NCI-H1436 (cell line): ENCODE measurements around the gene MFAP4.

Experiments used
- DNase-seq: peaks from one replicate; lab custom pipeline; 2025; lab: John Stamatoyannopoulos, UW

Gene MFAP4

GRCh38 chr17:19385521-19385983 lies 1.4 kb downstream of the MFAP4 start:
- DNase-seq: no peak

GRCh38 chr17:19384723-19385391 lies 2.1 kb downstream of the MFAP4 start:
- DNase-seq: peak; percentile 29

GRCh38 chr17:19383681-19384470 lies 3.1 kb downstream of the MFAP4 start:
- DNase-seq: no peak

- no peak for DNase-seq
Observed at GRCh38 chr17:19382531-19383444, 4.2 kb downstream of the MFAP4 start.

DNA sequence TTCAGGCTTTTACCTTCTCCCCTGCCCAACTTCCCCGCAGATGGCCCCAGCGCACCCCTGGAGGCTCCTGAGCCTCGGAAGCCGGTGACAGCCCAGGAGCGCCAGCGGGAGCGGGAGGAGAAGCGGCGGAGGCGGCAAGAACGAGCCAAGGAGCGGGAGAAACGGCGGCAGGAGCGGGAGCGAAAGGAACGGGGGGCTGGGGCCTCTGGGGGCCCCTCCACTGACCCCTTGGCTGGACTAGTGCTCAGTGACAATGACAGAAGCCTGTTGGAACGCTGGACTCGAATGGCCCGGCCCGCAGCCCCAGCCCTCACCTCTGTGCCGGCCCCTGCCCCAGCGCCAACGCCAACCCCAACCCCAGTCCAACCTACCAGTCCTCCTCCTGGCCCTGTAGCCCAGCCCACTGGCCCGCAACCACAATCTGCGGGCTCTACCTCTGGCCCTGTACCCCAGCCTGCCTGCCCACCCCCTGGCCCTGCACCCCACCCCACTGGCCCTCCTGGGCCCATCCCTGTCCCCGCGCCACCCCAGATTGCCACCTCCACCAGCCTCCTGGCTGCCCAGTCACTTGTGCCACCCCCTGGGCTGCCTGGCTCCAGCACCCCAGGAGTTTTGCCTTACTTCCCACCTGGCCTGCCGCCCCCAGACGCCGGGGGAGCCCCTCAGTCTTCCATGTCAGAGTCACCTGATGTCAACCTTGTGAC lies 5.1 kb downstream of the MFAP4 start:
- DNase-seq: no peak

DNA sequence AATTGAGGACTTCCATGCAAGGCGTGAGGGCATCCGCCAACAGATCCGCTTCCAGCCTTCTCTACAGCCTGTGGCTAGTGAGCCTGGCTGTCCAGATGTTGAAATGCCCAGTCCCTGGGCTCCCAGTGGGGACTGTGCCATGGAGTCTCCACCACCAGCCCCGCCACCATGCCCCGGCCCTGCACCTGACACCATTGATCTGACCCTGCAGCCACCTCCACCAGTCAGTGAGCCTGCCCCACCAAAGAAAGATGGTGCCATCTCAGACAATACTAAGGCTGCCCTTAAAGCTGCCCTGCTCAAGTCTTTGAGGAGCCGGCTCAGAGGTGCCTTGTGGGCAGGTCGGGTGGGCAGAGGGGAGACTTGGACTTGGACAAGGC lies 5.6 kb downstream of the MFAP4 start:
- no peak for DNase-seq

DNA sequence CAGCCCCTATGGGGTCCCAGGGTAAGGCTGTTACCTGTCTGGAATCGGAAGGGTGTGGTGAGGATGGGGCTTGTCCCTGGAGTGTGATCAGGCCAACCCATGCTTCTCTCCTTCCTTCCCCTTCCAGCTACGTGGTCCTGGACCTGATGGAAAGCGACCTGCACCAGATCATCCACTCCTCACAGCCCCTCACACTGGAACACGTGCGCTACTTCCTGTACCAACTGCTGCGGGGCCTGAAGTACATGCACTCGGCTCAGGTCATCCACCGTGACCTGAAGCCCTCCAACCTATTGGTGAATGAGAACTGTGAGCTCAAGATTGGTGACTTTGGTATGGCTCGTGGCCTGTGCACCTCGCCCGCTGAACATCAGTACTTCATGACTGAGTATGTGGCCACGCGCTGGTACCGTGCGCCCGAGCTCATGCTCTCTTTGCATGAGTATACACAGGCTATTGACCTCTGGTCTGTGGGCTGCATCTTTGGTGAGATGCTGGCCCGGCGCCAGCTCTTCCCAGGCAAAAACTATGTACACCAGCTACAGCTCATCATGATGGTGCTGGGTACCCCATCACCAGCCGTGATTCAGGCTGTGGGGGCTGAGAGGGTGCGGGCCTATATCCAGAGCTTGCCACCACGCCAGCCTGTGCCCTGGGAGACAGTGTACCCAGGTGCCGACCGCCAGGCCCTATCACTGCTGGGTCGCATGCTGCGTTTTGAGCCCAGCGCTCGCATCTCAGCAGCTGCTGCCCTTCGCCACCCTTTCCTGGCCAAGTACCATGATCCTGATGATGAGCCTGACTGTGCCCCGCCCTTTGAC lies 6.3 kb downstream of the MFAP4 start:
- DNase-seq: no peak

DNA sequence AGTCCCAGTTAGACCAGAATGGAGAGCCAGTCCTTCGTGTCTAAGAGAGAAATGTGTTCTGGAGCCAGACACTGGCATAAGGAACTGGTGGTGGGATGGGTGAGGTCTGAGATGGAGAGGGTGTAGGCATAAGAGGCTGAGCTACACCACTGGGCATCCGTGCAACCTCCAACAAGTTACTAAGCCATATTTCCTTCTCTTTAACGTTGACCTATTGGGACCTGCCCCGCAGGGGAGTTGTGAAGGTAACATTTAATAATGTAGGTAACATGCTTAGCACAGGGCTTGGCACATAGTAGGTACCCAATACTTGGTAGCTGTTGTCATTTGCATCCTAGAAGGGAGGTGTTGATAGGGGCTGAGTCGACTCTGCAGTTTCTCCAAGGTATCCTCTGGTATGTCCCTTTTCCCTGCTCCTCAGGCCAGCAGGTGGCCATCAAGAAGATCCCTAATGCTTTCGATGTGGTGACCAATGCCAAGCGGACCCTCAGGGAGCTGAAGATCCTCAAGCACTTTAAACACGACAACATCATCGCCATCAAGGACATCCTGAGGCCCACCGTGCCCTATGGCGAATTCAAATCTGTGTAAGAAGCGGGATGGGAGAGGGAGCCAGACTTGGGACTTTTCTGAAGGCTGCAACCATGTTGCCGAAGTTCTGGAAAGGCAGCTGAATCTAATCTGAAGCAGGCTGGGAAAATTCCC lies 7.5 kb downstream of the MFAP4 start:
- DNase-seq: no peak

GRCh38 chr17:19378416-19379360 lies 8.3 kb downstream of the MFAP4 start, which contains the start of gene MAPK7:
Gene MAPK7 (plus strand): TSS chr17:19378498. CDS start chr17:19378901, 403 bp downstream.
- no peak for DNase-seq

DNA sequence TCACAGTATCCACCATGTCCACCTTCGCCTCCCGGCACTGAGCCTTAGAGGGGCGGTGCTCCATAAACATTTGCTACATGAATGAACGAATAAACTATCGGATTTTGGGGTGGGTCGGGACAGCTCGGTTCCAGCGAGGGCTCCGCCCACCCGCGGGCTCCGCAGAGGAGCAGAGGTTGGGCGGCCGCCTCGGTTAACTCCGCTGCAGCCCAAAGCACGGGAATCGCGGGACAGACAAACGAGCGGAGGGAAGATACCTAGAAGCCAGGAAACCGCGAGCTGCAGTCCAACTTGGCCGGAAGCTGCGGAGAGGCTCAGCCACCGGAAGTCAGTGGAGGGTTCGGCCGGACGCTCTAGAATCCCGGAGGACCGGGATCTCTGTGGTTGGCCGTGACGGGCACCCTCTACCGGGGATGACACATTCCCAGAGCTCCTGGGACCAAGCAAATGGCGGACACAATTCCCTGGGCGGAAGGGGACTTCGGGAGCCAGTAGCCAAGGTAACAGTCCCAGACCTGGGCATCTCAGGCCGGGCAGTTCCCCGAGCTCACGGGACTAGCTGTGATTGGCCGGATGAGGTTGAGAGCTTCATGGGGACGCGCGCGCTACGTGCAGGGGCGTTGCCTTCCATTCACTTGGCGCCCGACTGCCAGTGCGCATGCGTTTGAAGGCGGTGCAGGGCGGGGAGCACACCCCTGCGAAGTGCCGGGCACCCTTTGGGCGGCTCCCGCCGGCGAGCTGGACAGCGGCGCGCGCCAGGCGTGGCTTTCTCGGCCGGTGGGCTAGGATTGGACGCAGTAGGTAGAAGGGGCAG lies 9.2 kb downstream of the MFAP4 start:
- DNase-seq: peak; percentile 100

- peak; percentile 50 for DNase-seq
Observed at GRCh38 chr17:19376811-19377210, 10.2 kb downstream of the MFAP4 start.

DNA sequence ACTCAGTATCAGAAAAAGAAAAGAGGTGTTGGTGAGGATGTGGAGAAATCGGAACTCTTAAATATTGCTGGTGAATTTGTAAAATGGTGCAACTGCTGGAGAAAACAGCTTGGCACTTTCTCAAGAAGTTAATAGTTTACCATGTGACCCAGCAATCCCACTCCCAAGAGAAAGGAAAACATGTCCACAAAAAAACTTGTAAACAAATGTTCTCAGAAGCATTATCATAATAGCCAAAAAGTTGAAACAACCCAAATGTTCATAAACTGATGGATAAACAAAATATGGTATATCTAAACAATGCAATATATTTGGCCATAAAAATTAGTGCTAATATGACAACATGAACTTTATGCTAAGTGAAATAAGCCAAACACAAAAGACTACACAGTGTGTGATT lies 11.3 kb downstream of the MFAP4 start:
- DNase-seq: no peak

DNA sequence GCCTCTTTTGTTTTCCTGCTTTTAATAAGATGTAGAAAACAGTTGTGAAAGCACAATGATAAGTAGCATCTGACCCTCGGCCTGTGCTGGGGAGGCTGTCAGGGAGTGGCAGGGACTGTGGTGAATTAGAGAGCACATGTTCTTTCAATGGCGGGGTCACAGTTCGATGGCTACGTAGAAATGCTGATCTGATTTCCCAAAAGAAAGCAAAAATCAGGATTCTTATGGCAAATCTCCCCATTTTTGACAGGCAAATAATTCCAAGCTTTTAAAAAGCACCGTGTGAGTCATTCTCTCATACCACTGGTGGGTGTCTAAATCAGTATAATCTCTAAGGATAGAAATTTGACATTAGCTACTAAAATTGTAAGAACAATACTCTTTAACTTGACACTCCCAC lies 12.9 kb downstream of the MFAP4 start:
- no peak for DNase-seq

GRCh38 chr17:19372866-19373504 lies 14.0 kb downstream of the MFAP4 start:
- DNase-seq: no peak

DNA sequence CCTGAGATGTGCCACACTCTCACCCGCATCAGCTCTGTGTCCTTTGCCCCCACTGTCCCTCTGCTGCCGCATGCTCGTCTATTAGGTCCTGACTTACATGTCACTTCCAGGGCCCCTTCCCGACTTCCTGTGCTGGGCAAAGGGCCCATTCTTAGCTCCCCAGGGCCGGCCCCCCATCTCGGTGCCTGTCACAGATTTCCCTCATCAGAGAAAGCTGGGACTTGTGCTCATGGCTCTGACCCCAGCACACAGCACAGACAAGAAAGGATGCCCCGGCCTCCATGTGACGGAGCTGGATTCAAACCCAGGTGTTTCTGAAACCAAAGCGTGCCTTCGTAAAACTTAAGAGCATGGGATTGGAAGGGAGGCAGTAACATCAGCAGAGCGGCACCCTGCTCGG lies 14.6 kb downstream of the MFAP4 start:
- no peak for DNase-seq

- no peak for DNase-seq
Observed at GRCh38 chr17:19372011-19372370, 15.0 kb downstream of the MFAP4 start.

- no peak for DNase-seq
Observed at GRCh38 chr17:19371259-19372010, 15.6 kb downstream of the MFAP4 start.
